Stimulated activated CD4-positive, alpha-beta T cell treated with anti-CD3 and anti-CD28 coated beads, Interleukin-1b, Interleukin-23, amount 100 ng/mL, for 4 hours (primary cell): ENCODE data around the gene ZSCAN2.
A peak's percentile ranks its signal among the peaks of the same experiment; 100 is the strongest.
"Not testable (repeated sequence)": the region's sequence is repeated elsewhere in the genome, so short reads cannot be mapped to it uniquely, and the experiment has no call there.

ENCODE experiments used
- DNase-seq, 2 donors: peaks; one replicate each; pipeline ENCODE4 v3.0.0-alpha.2; 2020; ENCODE audit warnings: low read depth in 2 of 2

The ZSCAN2 gene

DNA sequence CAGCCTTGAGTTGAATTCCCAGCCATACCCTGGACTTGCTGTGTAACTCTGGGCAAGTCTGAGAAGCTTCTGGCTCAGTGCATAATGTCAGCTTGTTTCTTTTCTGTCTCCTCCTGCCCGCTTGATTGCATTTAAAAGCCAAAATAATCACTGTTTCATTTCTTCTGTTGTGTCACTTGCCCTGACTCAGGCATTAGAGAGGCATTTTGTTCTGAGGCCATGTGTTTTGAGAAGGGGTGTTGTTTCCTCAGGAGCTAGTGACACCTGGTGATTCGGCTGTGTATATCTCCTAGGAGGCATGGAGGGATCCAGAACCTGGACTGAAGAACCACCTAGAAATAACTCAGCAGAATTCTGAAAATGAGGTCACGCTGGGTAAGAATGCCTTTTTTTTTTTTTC, 37.3 kb downstream of the ZSCAN2 start:
- DNase-seq: no peak

DNA sequence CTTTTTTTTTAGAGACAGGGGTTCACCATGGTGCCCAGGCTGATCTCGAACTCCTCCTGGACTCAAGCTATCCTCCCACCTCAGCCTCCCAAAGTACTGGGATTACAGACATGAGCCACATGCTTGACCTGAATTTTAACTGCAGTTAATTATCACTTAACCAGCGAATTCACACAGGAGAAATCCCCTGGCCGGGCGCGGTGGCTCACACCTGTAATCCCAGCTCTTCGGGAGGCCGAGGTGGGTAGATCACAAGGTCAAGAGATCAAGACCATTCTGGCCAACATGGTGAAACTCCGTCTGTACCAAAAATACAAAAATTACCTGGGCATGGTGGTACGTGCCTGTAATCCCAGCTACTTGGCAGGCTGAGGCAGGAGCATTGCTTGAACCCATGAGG, 41.1 kb downstream of the ZSCAN2 start:
- not testable (repeated sequence) for DNase-seq

DNA sequence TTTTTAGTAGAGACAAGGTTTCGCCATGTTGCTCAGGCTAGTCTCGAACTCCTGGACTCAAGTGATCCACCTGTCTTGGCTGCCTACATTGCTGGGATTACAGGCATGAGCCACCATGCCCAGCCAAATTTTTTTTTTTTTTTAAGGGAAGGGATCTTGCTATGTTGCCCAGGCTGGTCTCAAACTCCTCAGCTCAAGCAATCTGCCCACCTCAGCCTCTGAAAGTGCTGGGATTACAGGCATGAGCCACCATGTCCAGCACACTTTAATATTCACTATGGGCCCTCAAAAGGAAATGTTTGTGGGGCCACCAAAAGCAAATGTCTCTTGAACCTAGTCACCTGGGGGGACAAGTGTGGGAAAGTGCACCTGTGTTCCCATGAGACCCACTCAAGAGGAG, 41.8 kb downstream of the ZSCAN2 start:
- not testable (repeated sequence) for DNase-seq

DNA sequence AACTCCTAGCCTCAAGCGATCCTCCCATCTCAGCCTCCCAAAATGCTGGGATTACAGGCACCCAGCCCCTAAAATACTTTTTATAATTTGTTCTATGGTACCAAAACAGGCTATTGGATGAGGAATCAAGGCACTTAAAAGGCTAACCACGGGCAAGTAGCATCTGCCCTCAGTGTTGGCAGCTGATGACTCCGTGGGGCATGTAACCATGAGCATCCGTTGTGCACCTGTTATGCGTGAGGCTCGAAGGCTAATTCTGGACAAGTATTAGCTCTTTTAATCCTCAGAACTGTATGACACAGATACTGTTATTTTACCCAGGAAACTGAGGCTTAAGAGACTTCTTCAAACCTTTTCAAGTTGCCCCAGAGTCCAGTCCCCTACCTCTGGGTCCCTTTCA, 43.0 kb downstream of the ZSCAN2 start:
- no peak for DNase-seq

DNA sequence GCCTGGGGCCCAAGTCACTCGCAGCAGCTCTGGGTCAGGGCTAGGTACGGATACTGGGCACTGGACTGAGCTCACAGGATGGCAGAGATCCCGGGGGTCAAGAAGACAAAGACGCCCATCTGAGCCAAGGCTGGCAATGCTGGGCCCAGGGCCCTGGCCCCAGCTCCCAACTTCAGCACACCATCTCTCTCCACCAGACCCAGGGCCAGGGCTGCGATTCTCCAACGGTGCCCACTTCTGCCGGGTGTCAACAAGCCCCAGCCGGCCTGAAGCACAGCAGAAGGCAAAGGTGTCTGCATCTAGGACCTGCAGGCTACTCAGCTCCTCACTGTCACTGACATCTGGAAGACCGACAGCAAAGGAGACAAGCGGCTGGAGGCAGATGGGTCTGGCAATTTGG, 44.7 kb downstream of the ZSCAN2 start:
- DNase-seq: no peak

DNA sequence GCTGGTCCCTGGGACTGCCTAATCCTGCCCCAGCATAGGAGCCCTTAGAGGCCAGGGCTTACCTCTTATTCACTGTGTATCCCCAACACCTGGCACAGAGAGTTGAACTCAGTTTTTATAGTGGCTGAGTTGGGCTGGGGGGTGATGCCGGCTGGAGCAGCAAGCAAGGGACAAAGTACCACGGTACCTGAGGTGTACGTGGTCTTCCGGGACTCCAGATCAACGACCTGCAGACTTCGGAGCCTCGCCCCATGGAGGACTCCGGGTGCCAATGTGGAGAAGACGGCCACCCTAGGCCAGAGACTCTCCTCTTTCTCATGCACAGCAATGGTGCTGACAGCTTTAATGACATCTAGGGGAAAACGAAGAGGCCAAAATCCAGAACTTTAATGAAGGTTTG, 45.2 kb downstream of the ZSCAN2 start:
- DNase-seq: no peak

DNA sequence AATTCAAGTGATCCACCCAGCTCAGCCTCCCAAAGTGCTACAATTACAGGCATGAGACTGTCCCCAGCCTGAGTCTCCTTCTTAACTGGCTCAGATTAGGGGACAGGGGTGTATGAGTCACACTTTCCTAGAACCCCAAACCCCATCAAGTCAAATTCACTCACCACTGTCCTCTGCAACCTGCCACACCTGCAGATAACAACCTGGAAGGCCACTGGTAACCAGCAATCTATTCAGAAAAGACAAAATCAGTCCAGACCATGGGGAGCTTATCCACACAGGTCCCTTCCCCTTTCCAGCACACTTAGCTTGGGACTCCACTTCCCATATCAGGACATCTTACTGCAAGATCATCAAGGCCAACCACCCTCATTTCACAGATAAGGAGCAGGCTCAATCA, 46.9 kb downstream of the ZSCAN2 start:
- no peak for DNase-seq

DNA sequence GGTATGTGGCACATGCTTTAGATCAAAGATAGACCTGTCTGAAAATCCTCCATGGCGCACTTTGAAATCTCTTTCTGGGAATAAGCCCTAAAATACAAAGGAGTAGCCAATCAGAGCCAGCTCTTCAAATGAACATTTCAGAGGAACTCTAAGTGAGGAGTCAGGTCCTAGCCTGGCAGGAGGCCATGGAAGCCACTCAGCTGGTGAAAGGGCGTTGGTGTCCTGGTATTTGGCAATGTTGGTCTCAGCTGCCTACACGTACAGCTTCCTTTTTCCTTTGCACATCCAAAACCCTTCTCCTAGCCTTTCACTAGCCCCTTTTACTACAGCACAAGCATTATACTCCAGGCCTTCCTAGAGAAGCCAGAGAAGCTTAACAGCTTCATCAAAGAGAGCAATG, 47.7 kb downstream of the ZSCAN2 start:
- DNase-seq: no peak

DNA sequence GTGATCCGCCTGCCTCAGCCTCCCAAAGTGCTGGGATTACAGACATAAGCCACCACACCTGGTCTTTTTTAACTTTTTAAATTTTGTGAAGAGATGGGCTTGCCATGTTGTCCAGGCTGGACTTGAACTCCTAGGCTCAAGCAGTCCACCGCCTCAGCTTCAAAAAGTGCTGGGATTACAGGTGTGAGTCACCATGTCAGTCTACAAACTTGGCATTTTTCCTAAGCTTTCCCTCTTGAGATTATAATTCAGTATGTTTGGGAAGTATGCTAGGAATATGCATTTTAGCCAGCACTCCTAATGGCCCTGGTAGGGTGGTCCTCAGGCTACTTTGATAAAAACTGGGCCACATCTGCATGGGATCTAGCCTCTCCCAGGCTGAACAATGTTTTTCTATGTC, 48.9 kb downstream of the ZSCAN2 start:
- DNase-seq: no peak

DNA sequence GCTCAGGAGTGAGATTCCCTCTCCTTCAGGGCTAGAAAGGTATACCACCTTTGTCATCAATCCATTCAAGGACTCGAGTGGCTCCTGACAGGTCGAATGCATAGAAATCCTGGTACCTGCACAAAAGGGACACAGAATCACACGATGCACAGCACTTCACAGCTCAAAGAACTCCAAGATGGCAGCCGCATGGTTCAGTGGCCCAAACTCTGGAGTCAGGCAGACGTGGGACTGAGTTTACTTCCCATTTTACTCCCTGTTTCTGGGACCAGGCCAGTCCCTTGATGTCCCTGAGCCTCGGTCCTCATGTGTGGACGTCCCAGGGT, 52.7 kb downstream of the ZSCAN2 start:
- no peak for DNase-seq

DNA sequence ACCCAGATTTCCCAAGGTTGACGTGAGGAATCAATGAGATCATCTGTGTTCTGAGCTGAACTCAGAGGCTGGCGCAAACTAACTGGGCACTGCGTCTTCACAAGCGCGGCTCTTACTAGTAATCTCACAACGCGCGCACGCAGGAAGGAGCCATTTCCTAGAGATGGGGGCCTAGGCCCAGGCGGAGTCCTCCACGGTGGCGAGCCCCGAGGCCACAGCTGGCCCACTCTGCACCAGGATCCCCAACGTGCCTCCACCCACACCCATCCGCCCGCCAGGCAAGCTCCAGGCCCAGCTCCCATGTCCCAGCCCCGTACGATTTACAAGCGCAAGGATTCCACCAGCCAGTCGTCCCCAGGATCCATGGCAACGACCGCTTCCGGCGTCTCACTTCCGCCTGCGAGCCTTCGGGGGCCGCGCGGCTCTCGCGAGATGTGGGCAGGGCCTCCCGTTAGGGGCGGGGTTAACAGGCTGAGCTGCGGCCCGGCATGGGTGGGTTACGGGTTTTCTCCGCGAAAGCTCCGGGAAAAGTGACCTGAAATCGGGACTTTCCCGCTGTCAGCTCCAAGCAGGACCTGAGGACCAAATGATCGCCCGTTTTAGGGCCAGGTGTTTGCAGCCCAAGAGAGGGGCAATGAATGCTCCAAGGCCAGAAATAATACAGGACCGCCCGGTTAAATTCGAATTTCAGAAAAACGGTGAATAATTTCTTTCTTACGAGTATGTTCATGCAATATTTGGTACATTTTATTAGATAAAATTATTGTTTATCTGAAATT, 53.3 kb downstream of the ZSCAN2 start, which contains the start of gene WDR73:
Gene WDR73, minus strand, starts transcription at position 374 of the 779 bp plus-strand sequence. Its CDS starts 9 bp downstream, at position 365.
- peak; percentile 95 to 97 for DNase-seq

DNA sequence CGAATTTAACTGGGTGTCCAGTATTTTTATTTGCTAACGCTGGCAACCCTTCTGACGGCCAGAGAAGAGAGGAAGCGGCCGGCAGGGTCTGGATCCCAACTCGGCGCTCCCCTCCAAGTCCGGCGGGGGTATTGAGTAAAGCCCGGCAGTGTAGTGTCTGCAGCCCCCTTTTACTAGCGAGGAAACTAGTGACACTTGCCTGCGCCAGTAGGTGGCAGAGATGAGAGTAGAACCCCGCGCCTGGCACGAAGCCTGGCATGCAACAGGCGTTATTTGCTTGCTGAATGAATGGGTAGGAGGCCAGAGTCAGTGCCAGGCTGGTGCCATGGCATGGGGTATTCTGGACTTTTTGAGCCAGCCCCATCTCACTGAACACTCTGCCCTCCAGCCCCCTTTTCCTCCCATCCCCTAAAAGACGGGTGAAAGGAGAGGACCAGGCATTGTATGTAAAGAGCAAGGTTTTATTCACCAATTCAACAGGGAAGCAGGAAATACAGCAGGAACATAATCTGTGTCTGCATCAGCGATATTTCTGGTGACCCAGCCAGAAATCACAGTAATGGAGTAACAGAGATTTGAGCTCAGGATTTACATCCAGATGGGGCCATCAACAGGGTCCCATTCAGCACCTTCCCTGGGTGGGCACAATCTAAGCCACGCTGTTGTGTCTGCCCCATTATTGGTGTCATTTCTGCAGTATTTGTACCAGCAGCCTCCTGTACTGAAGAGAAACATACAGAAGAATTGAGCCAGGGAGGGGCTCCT, 54.1 kb downstream of the ZSCAN2 start:
- peak; percentile 66 to 72 for DNase-seq

DNA sequence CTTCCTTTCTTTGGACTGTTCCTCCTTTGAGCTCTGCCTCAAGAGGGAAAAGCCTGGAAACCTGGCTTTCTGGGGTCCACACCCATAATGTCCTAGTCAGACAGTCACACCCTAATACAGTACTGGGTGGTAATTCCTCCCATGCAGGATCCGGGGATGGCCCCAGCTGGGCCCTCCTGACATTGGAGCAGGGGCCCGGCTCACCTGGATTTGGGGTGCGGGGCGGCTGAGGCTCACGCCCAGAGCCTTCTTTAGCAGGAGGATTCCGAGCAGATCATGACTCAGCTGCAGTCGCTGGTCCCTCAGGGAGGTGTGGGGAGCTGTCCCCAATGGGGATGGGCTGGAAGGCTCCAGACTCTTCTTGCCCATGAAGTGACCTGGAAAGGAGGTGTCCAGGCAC, 56.2 kb downstream of the ZSCAN2 start:
- DNase-seq: no peak

DNA sequence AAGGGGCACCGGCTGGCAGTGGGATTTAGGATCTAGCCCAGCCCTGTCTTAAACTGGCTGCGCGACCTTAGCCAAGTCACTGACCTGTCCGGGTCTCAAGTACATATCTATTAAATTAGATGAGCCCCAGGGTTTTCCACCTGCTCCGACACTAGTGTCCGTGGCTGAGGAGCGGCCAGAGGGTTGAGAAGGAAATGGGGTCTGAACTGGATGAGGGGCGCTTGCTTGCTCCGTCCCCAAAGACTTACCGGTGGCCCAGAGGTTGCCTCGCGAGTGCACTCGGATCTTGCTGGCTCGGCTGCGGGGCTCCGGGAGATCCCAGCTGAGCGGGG, 56.9 kb downstream of the ZSCAN2 start:
- no peak for DNase-seq

DNA sequence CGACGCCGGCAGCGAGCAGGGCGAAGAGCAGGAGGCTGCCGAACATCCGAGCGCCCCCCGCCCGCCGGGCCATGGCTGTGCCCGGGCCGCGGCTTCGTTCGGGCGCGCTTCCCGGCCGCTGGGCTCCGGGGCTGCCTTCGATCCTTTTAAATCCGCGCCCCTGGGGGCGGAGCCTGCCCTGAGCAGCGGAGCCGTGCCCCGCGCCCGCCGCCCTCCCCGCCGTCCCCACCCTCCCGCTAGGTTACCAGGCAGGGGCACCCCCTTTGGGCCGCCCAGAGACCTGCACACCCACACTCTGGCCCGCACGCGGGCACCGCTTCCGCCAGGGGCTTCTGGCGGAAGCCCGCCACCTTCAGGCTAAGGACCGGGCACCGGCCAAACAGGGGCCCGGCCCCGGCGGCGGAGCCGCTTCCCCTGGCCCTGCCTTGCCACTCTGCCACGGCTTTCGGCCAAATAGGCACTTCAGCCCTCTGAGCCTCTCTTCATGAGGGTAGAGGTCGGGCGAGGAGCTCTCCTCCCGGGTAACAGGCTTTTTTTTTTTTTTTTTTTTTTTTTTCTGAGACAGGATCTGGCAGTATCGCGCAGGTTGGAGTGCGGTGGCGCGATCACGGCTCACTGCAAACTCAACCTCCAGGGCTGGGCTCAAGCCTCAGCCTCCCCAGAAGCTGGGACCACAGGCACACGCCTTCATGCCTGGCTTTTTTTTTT, 57.4 kb downstream of the ZSCAN2 start, which contains the start of gene NMB:
Gene NMB, minus strand, starts transcription at position 120 of the 708 bp plus-strand sequence. Its CDS starts 47 bp downstream, at position 73.
- DNase-seq: peak; percentile 70 to 72

DNA sequence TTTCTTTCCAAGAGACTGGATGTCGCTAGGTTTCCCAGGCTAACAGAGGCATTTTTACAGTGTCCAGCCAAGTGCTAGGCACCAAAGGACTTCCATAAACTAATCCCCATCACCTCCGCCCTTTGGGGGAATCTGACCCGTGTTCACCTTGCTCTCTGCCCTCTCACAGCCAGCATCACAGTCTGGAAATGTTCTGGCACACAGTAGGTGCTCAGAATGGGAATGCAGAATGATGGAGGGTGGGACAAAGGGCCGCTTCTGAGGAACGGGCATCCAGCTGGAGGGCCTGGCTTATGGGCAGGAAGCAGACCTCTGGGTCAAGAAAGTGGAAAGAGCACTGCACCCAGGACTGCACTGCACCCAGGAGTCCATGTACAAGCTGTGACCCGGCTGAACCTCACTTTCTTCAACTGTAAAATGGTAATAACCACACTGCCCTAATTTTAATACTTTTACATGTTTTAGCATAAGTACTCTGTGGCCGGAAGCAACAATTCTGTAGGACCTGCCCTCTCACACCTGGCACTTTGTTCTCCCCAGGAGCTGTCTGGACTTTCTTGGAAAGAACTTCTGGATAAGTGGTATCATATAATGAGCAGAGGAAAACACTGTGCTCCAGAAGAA, 58.1 kb downstream of the ZSCAN2 start:
- no peak for DNase-seq

DNA sequence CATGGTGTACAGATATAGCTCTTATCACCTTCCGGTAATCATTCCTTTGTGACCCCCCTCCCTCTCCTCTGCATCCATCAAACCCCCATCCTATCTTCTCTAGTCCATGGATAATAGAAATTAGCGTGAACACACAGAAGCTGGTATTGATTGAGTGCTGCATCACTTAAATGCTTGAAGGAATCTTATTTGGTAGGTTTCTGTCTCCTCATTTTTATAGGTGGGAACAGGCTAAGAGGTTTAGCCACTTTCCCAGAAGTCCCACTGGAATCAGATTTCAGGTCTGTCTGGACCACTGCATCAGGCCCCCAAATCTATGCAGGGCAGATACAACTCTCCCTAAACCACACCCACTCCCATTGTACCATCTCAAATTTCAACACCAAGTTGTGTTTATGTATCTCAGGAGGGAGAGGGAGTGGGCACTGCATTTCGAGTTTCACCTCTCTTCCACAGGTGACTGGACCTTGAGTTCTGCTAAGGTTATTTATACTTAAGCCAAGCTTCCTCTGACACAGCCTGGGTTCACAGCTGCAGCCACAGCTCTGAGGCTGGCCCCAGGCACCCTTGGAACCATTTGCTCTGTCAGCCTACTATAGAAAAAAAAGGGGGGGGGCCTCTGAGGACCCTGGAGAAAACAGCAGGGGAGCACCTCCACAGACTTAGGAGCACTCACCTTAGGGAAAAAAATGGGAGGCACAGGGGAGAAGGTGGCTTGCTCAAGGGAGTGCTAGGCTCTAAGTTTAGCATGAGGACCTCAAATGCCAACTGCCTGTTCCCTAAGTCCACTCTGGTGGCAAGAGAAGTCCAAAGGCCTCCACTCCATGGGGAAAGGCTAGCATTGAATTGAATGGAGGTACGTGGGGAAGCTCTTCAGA, 59.3 kb downstream of the ZSCAN2 start:
- DNase-seq: no peak

DNA sequence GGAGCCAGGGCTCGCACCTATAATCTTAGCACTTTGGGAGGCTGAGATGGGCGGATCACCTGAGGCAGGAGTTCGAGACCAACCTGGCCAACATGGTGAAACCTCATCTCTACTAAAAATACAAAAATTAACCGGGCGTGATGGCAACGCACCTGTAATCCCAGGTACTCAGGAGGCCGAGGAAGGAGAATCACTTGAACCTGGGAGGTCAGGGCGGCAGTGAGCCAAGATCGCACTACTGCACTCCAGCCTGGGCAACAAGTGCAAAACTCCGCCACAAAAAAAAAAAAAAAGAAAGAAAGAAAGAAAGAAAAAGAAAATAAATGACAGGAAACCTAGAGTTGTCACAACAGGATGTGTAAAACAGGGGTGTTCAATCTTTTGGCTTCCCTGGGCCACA, 60.2 kb downstream of the ZSCAN2 start:
- no peak for DNase-seq

DNA sequence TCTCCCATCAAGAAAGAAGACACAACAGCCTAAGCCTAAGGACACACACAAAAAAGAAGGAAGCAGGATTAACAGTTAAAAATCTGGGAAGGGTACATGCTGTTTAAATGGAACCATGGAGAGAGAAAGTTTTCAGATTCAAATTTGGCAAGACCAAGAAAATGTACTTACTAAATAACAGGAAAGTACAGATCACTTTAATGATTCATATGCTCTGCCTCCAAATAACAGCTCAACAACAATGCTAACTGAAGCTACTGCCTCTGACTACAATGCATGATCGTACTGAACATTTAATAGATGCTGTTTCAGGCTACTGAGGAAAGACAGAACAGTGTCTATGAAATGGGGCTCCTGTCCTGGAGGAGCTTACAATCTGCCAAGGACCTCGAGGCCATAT, 65.6 kb downstream of the ZSCAN2 start:
- DNase-seq: no peak

DNA sequence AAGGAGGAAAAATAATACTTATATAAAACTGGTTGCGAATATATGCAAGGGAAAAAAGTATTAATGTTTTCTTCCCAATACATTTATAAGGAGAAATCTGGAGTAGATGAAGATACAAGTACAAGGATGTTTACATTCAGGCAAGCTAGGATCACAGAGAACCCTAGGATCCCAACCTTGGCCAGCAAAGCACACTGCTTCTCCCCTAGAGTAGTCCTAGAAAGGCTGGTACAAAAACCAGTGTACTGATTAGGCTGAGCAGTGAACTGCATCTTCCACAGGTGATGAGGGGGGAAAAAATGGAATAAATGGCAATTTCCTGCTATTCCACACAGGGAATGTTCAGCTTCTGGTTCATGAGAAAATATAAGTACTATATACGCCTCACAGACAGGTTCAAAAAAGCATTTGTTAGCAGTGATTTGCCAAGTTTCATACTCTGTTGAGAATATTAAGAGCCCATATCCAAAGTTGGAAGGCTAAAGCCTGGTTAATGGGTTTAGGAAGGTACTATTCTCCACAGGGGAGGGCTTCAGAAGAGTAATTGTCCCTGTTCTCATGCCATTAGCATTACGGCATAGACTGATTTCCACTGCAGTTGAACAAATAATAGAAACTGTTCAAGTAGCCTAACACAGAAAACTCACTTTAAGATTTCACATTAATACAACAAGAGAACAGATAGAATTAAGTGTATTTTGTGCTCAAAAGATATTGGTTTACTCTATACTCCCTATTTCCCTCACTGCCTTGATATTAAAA, 67.6 kb downstream of the ZSCAN2 start:
- no peak for DNase-seq
